Stimulated activated CD4-positive, alpha-beta T cell treated with anti-CD3 and anti-CD28 coated beads, Interleukin-2, amount 100 ng/mL, for 4 hours (primary cell): ENCODE results near the gene GLCCI1.
"Not testable (repeated sequence)": the region's sequence is repeated elsewhere in the genome, so short reads cannot be mapped to it uniquely, and the experiment has no call there.

Experiments
- DNase-seq: peaks from one replicate; pipeline ENCODE4 v3.0.0-alpha.2; 2020; ENCODE audit warnings: low read depth

GLCCI1 gene

DNA sequence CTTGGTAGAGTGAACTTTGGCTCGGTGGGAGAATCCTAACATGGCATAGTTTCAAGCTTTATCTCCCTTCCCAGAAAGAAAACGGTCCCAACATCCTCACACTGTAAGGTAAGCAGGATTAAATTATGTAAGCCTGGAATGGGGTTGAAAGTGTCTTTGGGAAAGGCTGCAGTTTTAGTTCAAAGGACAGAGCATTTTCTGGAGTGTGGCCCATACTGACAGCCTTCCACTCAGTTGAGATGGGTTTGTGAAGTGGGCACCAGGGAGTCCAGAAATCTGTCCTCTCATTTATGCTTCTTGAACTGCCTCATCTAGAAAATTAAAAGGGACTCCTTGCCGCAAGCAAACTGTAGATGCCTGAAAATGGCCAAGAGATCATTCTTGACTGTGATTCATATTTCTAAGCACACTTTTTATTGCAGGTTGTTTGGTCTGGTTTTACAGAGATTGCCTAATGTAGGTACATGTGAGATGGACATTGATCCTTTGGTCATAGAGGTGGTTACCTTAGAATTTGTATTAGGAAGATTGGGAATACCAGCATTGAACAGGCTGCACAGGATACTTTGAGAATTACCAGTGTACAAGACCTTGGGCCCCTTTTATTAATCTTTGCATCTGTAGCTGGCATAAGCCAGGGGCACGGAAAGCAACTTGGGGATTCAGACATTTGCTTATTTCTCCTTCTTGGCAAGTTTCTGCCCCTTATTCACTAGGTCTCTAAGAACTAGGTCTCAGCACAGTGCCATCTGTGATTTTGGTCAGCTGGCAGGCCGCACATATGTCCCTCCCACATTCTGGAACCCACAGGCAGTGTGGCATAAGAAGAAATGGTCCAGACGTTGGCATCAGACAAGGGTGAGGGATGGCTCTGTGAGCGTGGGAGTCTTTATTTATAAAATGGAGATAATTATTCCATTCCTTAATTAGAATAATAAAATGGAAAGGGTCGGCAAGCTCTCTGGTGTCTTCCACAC lies 125.9 kb downstream of the GLCCI1 start:
- no peak for DNase-seq

DNA sequence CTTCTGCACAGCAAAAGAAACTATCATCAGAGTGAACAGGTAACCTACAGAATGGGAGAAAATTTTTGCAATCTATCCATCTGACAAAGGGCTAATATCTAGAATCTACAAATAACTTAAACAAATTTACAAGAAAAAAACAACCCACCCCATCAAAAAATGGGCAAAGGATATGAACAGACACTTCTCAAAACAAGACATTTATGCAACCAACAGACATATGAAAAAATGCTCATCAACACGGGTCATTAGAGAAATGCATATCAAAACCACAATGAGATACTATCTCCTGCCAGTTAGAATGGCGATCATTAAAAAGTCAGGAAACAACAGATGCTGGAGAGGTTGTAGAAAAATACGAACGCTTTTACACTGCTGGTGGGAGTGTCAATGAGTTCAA lies 132.7 kb downstream of the GLCCI1 start:
- not testable (repeated sequence) for DNase-seq

DNA sequence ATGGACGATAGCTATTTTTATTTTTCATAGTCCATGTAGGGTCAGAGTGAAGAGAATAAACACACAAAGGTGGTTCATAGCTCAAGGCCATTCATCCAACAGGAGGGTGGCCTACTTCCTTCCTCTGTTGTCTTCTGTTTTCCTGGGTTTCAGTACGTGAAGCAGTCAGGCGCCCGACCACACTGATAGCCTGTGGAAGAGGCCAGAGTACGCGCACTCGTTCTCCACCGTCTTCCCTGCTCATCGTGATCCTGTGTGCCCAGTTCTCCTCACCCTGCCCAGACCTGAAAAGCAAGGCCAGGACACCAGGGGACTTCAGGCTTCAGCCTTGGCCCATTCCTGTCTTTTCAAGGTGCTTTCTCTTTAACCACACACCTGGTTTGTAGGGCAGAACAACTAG lies 134.7 kb downstream of the GLCCI1 start:
- no peak for DNase-seq

- no peak for DNase-seq
Observed at GRCh38 chr7:8105449-8106095, 137.0 kb downstream of the GLCCI1 start.

- no peak for DNase-seq
Observed at GRCh38 chr7:8109196-8110022, 140.8 kb downstream of the GLCCI1 start.

GRCh38 chr7:8111282-8111960 lies 142.8 kb downstream of the GLCCI1 start:
- no peak for DNase-seq

GRCh38 chr7:8112685-8113084 lies 144.1 kb downstream of the GLCCI1 start:
- DNase-seq = no peak

GRCh38 chr7:8113184-8113583 lies 144.6 kb downstream of the GLCCI1 start:
- DNase-seq = no peak

- DNase-seq = no peak
Observed at GRCh38 chr7:8114175-8114574, 145.6 kb downstream of the GLCCI1 start.

DNA sequence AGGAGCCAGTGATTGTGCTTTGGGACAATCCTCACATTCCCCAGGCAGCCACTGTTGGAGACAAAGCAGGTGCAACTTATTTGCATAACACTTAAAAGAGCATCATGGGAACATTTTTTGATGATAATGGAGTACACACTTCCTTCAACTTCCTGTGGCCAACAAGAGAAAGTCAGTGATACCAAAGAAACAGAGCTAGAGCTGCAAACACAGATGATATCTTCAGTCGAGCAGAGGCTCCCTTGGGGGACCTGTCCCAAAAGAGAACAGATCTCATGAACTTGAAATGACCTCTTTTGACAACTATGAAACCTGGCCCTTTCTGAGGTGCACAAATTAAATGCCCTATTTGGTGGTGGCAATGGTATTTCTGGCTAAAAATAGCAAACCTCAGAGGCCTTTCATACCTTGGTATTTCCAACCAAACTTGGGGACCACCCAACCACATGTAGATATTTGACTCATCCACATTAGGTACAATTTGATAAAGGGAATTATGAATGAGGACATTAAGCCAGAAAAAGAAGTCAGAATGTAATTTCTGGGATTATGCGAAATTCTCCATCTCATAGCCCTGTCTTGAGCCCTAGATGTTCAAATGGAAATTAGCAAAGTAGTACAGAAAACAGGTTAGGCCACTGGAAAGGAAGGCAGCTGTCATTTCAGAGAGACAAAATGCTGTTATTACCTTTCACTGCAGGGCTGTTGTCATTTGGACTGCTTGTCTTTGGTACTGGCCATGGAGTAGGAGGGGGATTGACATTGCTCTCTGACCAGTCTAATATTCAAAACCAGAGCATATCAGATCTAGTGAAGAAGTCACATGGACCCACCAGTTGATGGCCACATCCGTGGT lies 147.2 kb downstream of the GLCCI1 start:
- no peak for DNase-seq

DNA sequence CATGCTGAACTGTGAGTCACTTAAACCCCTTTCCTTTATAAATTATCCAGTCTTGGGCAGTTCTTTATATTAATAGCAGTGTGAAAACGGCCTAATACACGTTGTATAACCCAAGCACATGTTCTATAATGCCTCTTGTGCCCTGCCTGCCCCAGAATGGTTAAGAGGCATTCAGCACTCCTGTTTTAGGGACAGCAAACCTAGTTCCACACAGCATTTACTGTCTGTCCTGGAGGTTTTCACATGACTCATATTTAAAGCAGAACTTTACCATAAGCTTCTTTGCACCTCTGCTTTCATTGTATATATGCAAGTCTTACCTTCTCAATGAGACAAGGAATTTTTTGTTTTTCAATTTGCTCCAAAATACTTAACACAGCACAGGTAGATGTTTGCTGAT lies 148.6 kb downstream of the GLCCI1 start:
- no peak for DNase-seq

- DNase-seq = no peak
Observed at GRCh38 chr7:8119262-8119661, 150.7 kb downstream of the GLCCI1 start.

- DNase-seq = no peak
Observed at GRCh38 chr7:8120390-8121058, 151.9 kb downstream of the GLCCI1 start.

GRCh38 chr7:8121243-8121642 lies 152.6 kb downstream of the GLCCI1 start:
- DNase-seq = no peak

DNA sequence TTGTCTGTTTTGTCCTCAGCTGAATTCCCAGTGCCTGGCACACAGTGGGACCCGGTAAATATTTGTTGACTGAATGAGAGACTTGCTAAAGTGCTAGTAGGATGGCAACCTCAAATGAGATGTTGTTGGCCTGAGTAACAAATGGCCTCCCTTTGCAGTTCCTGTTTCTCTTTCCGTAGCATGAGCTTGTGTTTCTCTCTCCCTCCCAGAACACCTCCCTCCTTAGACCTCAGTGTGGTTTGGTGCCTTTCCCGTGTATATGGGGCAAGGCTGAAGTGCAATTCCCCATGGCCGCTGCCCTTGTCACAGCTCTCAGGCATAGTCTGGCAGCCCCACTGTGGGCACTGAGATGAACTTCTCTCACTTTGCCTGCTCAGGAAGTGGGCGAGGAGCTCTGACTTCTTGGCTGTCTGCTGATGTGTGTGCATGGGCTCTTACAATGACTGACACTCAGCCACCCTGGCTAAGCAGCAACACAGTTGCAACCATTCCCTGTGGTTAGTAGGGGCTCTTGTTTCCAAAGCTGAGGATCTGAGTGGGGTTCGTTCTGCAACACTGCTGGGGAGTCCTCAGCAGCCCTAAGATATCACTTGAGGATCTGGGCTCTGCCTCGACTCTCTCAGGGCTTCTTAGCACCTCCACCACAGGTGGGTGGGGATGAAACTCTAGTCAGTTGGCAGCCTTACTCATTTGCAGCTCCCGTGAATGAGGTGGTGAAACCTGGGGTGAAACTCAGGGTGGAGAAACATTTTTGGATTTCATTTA lies 157.3 kb downstream of the GLCCI1 start:
- DNase-seq = peak; percentile 51

DNA sequence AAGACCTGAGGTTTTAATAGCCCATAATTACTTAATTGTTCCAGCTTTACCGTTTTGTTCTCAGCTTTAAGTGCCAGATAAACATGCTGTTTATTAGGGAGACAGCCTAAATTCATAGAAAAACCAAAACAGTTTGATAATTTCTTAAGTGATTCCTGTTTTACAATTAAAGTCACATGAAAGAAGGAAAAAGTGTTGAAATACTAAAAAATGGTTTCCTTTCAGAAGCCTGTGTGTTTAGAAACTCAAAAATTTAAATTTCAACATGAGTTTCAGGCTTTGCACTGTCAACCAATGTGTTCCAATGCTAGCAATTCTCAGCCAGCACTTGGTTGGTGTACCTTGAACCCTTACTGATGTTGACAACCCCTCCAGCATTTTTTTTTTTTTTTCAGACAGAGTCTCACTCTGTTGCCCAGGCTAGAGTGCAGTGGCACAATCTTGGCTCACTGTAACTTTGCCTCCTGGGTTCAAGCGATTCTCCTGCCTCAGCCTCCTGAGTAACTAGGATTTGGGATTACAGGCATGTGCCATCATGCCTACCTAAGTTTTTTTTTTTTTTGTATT lies 158.1 kb downstream of the GLCCI1 start:
- DNase-seq = no peak

DNA sequence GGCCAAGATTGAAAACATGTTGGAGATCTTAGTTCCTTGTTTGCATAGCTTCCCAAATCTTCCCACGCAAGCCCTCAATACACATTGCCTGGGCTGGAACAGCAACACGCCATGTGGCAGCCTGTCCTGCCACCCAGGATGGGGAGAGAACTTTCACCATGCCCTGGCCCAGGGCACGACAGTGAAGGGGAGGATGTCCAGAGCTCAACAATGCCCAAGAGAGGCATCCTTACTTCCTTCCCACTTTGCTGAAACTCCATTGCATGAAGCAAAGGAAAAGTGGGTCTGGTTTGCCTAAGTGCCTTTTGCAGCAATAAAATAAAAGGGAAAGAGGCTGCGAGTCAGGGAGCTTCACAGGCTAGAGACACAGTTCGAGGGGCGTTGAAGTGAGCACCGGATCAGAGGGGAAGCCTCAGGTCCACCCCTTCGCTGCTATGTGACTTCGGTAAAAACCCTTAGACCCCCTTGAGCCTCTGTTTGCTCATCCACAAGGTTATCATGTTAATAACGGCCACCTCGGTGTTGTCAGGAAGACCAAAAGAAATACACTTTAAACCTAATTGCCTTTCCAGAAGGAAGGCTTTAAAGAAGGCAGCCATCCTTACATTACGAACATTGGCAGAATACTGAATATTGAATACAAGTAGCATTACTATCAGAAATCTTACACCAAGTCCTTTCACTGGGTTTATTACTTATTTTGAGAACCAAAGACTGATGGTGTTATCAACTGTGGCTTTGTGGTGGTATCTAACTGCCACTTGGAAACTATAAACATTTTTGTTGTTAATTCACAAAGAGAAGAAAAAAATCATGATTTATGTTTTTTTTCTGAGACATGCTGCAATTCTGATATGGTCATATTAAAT lies 160.1 kb downstream of the GLCCI1 start:
- no peak for DNase-seq

DNA sequence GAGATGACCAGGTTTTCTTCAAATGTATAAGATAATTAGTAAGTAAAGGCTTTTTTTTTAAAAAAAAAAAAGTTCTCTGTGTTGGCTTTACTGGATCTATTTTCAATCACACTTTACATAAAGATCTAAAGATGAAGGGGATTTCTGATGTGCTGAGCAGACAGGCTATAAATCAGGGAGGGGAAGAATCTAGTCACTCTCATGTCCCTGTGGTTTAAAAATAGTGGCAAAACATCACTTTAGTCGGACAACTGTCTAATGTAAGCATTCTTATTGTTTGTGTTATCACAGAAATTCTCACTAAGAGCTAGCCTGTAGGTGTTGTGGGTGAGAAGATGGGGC lies 160.7 kb downstream of the GLCCI1 start:
- no peak for DNase-seq
